Endothelial cell of umbilical vein (primary cell): Measurements from ENCODE around the gene CNTNAP4. TPM values are rescaled to one million over a fixed set of nuclear protein-coding genes. Genes with fewer than 3 reads are reported as not detected.

Source experiments
- Bru-seq: library from RNA; stranded (reverse); fragments of 400-500 nt; gene quantifications from one replicate; lab custom pipeline; 2021; lab: Mats Ljungman, UMichigan
- BruChase-seq, 2 experiments: library from RNA; stranded (reverse); fragments of 400-500 nt; gene quantifications; one replicate each; lab custom pipeline; 2021; lab: Mats Ljungman, UMichigan
- BruUV-seq: library from RNA; stranded (reverse); fragments of 400-500 nt; replicated peaks from 2 replicates; lab custom pipeline; 2021; lab: Mats Ljungman, UMichigan
- CTCF ChIA-PET: fragments of 300-600, 350-600 bp; sonication (Branson Sonifier 250); formaldehyde crosslinking; loops from one replicate; lab custom pipeline; 2021; ENCODE audit warnings: antibody characterized with exemption, inconsistent platforms; lab: Charles Lee
- POLR2A ChIA-PET: fragments of 300-600, 350-600 bp; sonication (Branson Sonifier 250); formaldehyde crosslinking; loops from one replicate; lab custom pipeline; 2021; ENCODE audit warnings: antibody characterized with exemption, inconsistent platforms; lab: Charles Lee
- DNase-seq: peaks from one replicate; pipeline ENCODE4 v3.0.0-alpha.2; 2011; ENCODE audit warnings: low read depth, low spot score
- FAIRE-seq: peaks from 2 replicates; lab custom pipeline; 2011; peaks lifted over from hg19 to GRCh38; lab: Jason Lieb, UNC
- H2AFZ ChIP-seq: 2 replicates; pipeline ENCODE4 v1.6.0; 2012; ENCODE audit warnings: low read depth, low read length, control low read depth, inconsistent platforms
- H3K27ac ChIP-seq: 2 replicates; pipeline ENCODE4 v1.5.1; 2011; ENCODE audit warnings: low read depth, mild to moderate bottlenecking, control low read depth, low read length, moderate library complexity; ENCODE audit not compliant: insufficient read depth
- H3K27me3 ChIP-seq, 2 experiments: 2 replicates each; pipeline versions ENCODE4 v1.6.0 to v1.6.1; 2011; ENCODE audit warnings: low read length in 2 of 2, mixed read lengths in 1 of 2; ENCODE audit not compliant: control insufficient read depth in 2 of 2, insufficient read depth in 2 of 2
- H3K36me3 ChIP-seq, 2 experiments: 2 replicates in 1 of 2; 3 replicates in 1 of 2; pipeline ENCODE4 v1.5.1; 2011; ENCODE audit warnings: low read length in 2 of 2, mild to moderate bottlenecking in 1 of 2, moderate library complexity in 1 of 2; ENCODE audit not compliant: control insufficient read depth in 2 of 2, insufficient read depth in 2 of 2; ENCODE audit errors: extremely low read depth in 1 of 2
- H3K4me1 ChIP-seq: 3 replicates; pipeline ENCODE4 v1.5.1; 2011; ENCODE audit warnings: mild to moderate bottlenecking, low read length; ENCODE audit not compliant: control insufficient read depth, insufficient read depth; ENCODE audit errors: extremely low read depth
- H3K4me2 ChIP-seq: 2 replicates; pipeline ENCODE4 v1.6.1; 2011; ENCODE audit warnings: low read length, control low read depth, mixed read lengths; ENCODE audit not compliant: insufficient read depth
- H3K4me3 ChIP-seq, 3 experiments: fragments of 200-600 bp in 1 of 3; sonication (generic), shearing (Covaris generic) in 1 of 3; replicated peaks in 1 of 3; 2 replicates each; pipeline ENCODE4 v1.5.1; 2011 to 2016; ENCODE audit warnings: control low read depth in 3 of 3, low read length in 3 of 3, mild to moderate bottlenecking in 2 of 3, inconsistent platforms in 1 of 3, low read depth in 1 of 3, moderate library complexity in 1 of 3; ENCODE audit not compliant: insufficient read depth in 1 of 3
- H3K79me2 ChIP-seq: 2 replicates; pipeline ENCODE4 v1.6.0; 2012; ENCODE audit warnings: low read length, inconsistent platforms; ENCODE audit not compliant: control insufficient read depth, insufficient read depth
- H3K9ac ChIP-seq: replicated peaks from 2 replicates; pipeline ENCODE3; 2011; ENCODE audit warnings: low read length, control low read depth; ENCODE audit not compliant: insufficient read depth; ENCODE audit errors: extremely low read depth
- H3K9me1 ChIP-seq: replicated peaks from 3 replicates; pipeline ENCODE4 v1.6.0; 2011; ENCODE audit warnings: mild to moderate bottlenecking, low read length; ENCODE audit not compliant: control insufficient read depth, insufficient read depth; ENCODE audit errors: extremely low read depth
- H3K9me3 ChIP-seq: replicated peaks from 2 replicates; pipeline ENCODE4 v1.5.1; 2012; ENCODE audit warnings: low read length, inconsistent platforms; ENCODE audit not compliant: control insufficient read depth, insufficient read depth
- H4K20me1 ChIP-seq: replicated peaks from 2 replicates; pipeline ENCODE3; 2011; ENCODE audit warnings: mild to moderate bottlenecking, low read length; ENCODE audit not compliant: control insufficient read depth, insufficient read depth; ENCODE audit errors: extremely low read depth
- EZH2 ChIP-seq: IDR thresholded peaks from 2 replicates; pipeline ENCODE4 v1.6.1; 2012; ENCODE audit warnings: borderline replicate concordance, low read depth, mild to moderate bottlenecking, moderate library complexity, low read length, inconsistent platforms; ENCODE audit not compliant: severe bottlenecking
- FOS ChIP-seq: IDR thresholded peaks from 2 replicates; pipeline ENCODE4 v1.6.1; 2011; ENCODE audit warnings: mild to moderate bottlenecking, low read length, moderate library complexity, borderline replicate concordance; ENCODE audit not compliant: insufficient read depth
- GATA2 ChIP-seq: IDR thresholded peaks from 2 replicates; pipeline ENCODE4 v1.7.0; 2011; ENCODE audit warnings: low read depth, mild to moderate bottlenecking, moderate library complexity, mixed read lengths, low read length; ENCODE audit not compliant: insufficient read length, insufficient read depth
- JUN ChIP-seq: IDR thresholded peaks from 2 replicates; pipeline ENCODE4 v1.6.1; 2011; ENCODE audit warnings: borderline replicate concordance, low read depth; ENCODE audit not compliant: insufficient read length, insufficient read depth
- MYC ChIP-seq: IDR thresholded peaks from one replicate; pipeline ENCODE4 v1.6.1; 2011; ENCODE audit warnings: mild to moderate bottlenecking, low read depth, low read length
- POLR2A ChIP-seq: IDR thresholded peaks from 2 replicates; pipeline ENCODE4 v1.6.1; 2012; ENCODE audit warnings: low read depth, mild to moderate bottlenecking, control low read depth, low read length
- POLR2AphosphoS5 ChIP-seq: IDR thresholded peaks from 2 replicates; pipeline ENCODE4 v1.6.1; 2012; ENCODE audit warnings: low read depth, mild to moderate bottlenecking, control low read depth, low read length, moderate library complexity; ENCODE audit not compliant: insufficient read depth
- dilution Hi-C: fragments of 300-500 bp; cut with MboI; formaldehyde crosslinking; loops from one replicate; pipeline ENCODE4 v1.15.0; 2019; ENCODE audit warnings: low sequenced_read_pairs; ENCODE audit not compliant: extremely low pct_ligation_motif_present
- intact Hi-C: fragments of 100-400 bp; cut with micrococcal nuclease; formaldehyde crosslinking; loops from one replicate; pipeline ENCODE4 v1.10.0; 2022
- long read RNA-seq: library from polyadenylated mRNA; stranded (forward); transcript quantifications from one replicate; pipeline ENCODE4 v2.0.0, GENCODE V29; 2021
- polyA minus RNA-seq, 3 experiments: library from RNA; depleted of rRNA, polyadenylated mRNA; stranded (reverse); fragments of >200 nt; gene quantifications; 1 replicate in 1 of 3; 2 replicates in 2 of 3; pipeline ENCODE4 v1.2.3, GENCODE V29; 2011
- polyA plus RNA-seq, 4 experiments: library from polyadenylated mRNA; depleted of rRNA in 3 of 4; stranded (reverse) in 3 of 4; unstranded in 1 of 4; fragments of >200 nt; gene quantifications; 2 replicates each; pipeline versions ENCODE4 v1.2.1 to v1.2.3, GENCODE V29; 2011 to 2012; ENCODE audit warnings: missing spikeins in 1 of 4
- total RNA-seq: library from RNA; stranded (reverse); gene quantifications from 2 replicates; pipeline ENCODE4 v1.2.3, GENCODE V29; 2021
- TF ChIP-seq, protein P1 (sequence below), 2 donors: IDR thresholded peaks; 1 replicate in 1 of 2; 2 replicates in 1 of 2; pipeline ENCODE4 v1.5.1; 2011; ENCODE audit warnings: low read length in 2 of 2, mild to moderate bottlenecking in 2 of 2, moderate library complexity in 2 of 2, control low read depth in 1 of 2, inconsistent platforms in 1 of 2, low read depth in 1 of 2; ENCODE audit not compliant: insufficient read depth in 1 of 2; ENCODE audit errors: extremely low read depth in 1 of 2
- TF ChIP-seq, protein P2 (sequence below): IDR thresholded peaks from 2 replicates; pipeline ENCODE4 v1.6.1; 2011; ENCODE audit not compliant: insufficient read depth, insufficient read length

CNTNAP4 gene
- total RNA-seq (not detected in 2 replicates), polyA plus RNA-seq (not detected in 2 replicates), polyA minus RNA-seq (not detected in 2 replicates), Bru-seq, nascent RNA (percentile 0 among the genes with signal in this experiment), BruChase-seq, experiment 1, labeled RNA remaining after a 6-hour chase (percentile 3 among the genes with signal in this experiment), BruChase-seq, experiment 2, labeled RNA remaining after a 2-hour chase (percentile 2 among the genes with signal in this experiment)
- not detected in 2 replicates for polyA plus RNA-seq (2011; cell fraction: cytosol; rRNA removed)
- not detected in 2 replicates for polyA plus RNA-seq (2011; cell fraction: nucleus; rRNA removed)
- polyA plus RNA-seq (2012), result not detected in 2 replicates
- polyA minus RNA-seq (2011; cell fraction: cytosol; rRNA and poly(A)+ RNA removed), result not detected
- not detected in 2 replicates for polyA minus RNA-seq (2011; cell fraction: nucleus; rRNA and poly(A)+ RNA removed)
- long read RNA-seq, result 0 reads

DNA sequence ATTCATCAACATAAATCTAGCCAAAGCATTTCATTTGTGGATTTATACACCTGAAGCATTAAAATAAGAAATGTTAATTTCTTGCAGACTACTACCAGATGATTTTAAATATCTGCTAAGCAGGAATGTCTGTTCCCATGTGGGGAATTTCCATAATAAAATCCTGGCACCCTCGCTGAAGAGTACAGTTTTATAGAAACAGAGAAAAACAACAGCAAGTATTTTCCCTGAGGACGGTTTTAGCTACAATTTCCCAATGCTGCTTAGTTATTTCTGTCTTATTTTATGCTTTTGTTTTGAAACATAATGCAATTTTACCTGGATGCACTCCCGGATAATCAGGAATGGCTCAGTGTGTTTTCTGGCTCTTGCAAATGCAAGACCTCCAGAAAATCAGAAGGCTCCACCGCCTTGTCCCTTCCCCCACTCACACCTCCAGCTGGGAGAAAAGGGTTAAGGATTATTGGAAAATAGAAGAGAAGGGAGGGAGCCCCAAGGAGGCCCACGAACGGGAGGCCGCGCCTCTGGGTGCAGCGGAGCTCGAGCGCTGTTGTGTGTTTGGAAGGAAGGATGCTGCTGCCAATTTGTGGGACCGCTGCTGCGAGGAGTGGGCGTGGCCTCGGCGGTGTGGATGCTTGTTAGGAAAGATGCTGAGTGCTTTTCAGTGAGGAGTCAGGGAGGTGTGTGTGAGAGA is at the start of gene CNTNAP4:
TSS of gene CNTNAP4 (plus strand) at position 657 of the 694 bp plus-strand sequence. CDS start 262 bp downstream, outside the sequence.
- FAIRE-seq, result no peak
- no peaks in the 10 kb centered on the region for H3K79me2 ChIP-seq
- TF ChIP-seq, protein P1, sequence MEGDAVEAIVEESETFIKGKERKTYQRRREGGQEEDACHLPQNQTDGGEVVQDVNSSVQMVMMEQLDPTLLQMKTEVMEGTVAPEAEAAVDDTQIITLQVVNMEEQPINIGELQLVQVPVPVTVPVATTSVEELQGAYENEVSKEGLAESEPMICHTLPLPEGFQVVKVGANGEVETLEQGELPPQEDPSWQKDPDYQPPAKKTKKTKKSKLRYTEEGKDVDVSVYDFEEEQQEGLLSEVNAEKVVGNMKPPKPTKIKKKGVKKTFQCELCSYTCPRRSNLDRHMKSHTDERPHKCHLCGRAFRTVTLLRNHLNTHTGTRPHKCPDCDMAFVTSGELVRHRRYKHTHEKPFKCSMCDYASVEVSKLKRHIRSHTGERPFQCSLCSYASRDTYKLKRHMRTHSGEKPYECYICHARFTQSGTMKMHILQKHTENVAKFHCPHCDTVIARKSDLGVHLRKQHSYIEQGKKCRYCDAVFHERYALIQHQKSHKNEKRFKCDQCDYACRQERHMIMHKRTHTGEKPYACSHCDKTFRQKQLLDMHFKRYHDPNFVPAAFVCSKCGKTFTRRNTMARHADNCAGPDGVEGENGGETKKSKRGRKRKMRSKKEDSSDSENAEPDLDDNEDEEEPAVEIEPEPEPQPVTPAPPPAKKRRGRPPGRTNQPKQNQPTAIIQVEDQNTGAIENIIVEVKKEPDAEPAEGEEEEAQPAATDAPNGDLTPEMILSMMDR (IDR thresholded peaks at IDR 0.05; ENCODE audit: extremely low read depth in 1 of 2, insufficient read depth in 1 of 2, low read depth in 1 of 2, low read length in 2 of 2), result no peak
- TF ChIP-seq MYC, result no peak
- no peak for TF ChIP-seq POLR2AphosphoS5
- TF ChIP-seq FOS, result no peak
- no peak for TF ChIP-seq EZH2
- TF ChIP-seq POLR2A, result no peak
- TF ChIP-seq JUN, result no peak
- TF ChIP-seq, protein P2, sequence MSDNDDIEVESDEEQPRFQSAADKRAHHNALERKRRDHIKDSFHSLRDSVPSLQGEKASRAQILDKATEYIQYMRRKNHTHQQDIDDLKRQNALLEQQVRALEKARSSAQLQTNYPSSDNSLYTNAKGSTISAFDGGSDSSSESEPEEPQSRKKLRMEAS, result no peak
- TF ChIP-seq GATA2, result no peak
- no peak for DNase-seq
- no peak within 1 kb of the TSS for H3K4me2 ChIP-seq
- BruUV-seq, result no TSS peak
- H3K36me3 ChIP-seq, result no peaks in the 10 kb centered on the region
- H3K27me3 ChIP-seq, result no peaks in the 10 kb centered on the region
- H3K27ac ChIP-seq, result no peak within 1 kb of the TSS
- H4K20me1 ChIP-seq, result no peaks in the 10 kb centered on the region
- no peaks in the 10 kb centered on the region for H3K9me3 ChIP-seq
- H3K9ac ChIP-seq, result no peak within 1 kb of the TSS
- intact Hi-C loops (no loop called here), dilution Hi-C loops (no loop called here)
- H3K4me1 ChIP-seq, result no peaks in the 10 kb centered on the region
- ChIA-PET POLR2A (no interaction called here), CTCF (no interaction called here)
- H2AFZ ChIP-seq, result no peak within 1 kb of the TSS
- no peak within 1 kb of the TSS for H3K4me3 ChIP-seq
- no peaks in the 10 kb centered on the region for H3K9me1 ChIP-seq
